ENCODE results near the gene CLMP. TPM values are rescaled to one million over a fixed set of nuclear protein-coding genes. Genes with fewer than 3 reads are reported as not detected.

The CLMP gene
- total RNA-seq, 2 donors from 2014 or later, result 3.3 to 13.2 TPM

- intact Hi-C loops (cut with DNase I), result no loop called here
- H3K9ac ChIP-seq (ENCODE audit: low read depth in 2 of 2, low read length in 2 of 2), result no peak overlapping the region
- no peaks in the 10 kb centered on the region for H3K9me3 ChIP-seq
- H3K27ac ChIP-seq, result no peak overlapping the region
- no peaks in the 10 kb centered on the region for H3K4me1 ChIP-seq
- TF ChIP-seq, protein P1, sequence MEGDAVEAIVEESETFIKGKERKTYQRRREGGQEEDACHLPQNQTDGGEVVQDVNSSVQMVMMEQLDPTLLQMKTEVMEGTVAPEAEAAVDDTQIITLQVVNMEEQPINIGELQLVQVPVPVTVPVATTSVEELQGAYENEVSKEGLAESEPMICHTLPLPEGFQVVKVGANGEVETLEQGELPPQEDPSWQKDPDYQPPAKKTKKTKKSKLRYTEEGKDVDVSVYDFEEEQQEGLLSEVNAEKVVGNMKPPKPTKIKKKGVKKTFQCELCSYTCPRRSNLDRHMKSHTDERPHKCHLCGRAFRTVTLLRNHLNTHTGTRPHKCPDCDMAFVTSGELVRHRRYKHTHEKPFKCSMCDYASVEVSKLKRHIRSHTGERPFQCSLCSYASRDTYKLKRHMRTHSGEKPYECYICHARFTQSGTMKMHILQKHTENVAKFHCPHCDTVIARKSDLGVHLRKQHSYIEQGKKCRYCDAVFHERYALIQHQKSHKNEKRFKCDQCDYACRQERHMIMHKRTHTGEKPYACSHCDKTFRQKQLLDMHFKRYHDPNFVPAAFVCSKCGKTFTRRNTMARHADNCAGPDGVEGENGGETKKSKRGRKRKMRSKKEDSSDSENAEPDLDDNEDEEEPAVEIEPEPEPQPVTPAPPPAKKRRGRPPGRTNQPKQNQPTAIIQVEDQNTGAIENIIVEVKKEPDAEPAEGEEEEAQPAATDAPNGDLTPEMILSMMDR (IDR thresholded peaks at IDR 0.05), result no peak
- H3K4me3 ChIP-seq, result no peak overlapping the region
- no peaks in the 10 kb centered on the region for H3K27me3 ChIP-seq
- H3K36me3 ChIP-seq, result no peaks in the 10 kb centered on the region
- peak; percentile 62 for DNase-seq
Observed at GRCh38 chr11:123179586-123179985, 15.5 kb downstream of the CLMP start.

DNA sequence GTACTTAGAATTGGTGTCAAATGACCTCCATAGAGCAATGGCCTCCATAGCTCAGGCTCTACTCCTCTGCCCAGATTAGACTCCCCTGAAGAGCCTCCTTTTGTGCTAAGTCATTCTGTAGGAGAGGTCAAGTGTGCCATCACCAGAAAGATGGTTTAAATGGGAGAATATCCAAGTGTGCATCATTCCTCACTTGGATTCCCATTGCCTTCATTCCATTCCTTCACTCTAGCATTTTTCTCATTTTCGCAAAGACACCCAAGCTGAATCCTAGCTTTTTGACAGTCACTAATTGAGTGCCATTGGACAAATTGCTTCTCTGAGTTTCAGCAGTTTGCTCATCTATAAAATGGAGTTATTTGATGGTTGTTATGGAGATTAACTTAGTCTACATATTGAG is 16.9 kb downstream of the CLMP start:
- H3K36me3 ChIP-seq, result no peaks in the 10 kb centered on the region
- no peak for DNase-seq
- H3K27ac ChIP-seq, result no peak overlapping the region
- no peaks in the 10 kb centered on the region for H3K9me3 ChIP-seq
- H3K27me3 ChIP-seq, result no peaks in the 10 kb centered on the region
- H3K4me1 ChIP-seq, result no peaks in the 10 kb centered on the region
- no peak overlapping the region for H3K4me3 ChIP-seq
- TF ChIP-seq, protein P1 (IDR thresholded peaks at IDR 0.05), result no peak
- H3K9ac ChIP-seq (ENCODE audit: low read depth in 2 of 2, low read length in 2 of 2), result no peak overlapping the region
- intact Hi-C loops (cut with DNase I), result no loop called here

GRCh38 chr11:123176785-123177184 is 18.3 kb downstream of the CLMP start:
- DNase-seq, result no peak

DNA sequence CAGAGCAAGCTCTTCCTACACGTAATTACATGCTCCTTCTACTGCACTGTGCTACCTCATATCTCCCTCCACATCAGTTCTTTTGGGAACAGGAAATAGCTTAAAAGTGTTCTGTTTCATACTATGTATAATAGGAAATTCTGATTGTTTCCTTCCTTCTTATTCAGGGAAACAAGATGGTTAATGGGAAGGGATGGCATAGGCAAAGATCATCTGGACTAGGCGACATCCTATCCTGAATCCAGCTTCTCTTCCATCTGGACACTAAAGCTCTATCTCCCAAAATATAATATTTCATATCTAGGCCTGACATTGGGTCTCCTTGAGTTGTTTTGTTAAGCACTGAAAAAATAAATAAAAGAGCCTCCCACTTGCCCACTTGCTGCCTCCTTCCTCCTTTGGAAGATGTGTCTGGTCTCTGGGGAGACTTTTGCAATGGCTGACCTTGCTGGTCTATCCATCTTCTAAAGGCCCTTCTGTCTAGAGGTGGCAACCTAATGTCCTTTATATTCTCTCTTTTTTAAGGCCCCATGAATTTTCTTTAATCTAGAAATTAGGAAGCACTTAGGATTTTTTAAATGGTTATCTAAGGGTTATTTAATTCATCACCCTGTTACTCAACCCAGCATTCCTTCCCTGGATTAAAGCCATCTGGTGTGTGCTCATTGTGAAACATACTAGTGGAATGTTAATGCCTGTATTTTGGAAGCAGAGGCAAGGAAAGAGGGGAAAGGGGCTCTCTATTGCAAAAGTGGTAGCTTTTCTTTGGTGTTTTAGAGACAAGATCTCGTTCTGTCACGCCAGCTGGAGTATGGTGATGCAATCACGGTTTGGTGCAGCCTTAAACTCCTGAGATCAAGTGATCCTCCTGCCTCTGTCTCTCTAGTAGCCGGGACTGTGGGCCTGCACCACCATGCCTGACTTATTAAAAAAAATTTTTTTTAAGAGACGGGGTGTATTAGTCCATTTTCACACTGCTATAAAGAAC is 20.6 kb downstream of the CLMP start:
- no peaks in the 10 kb centered on the region for H3K27me3 ChIP-seq
- H3K4me3 ChIP-seq, result no peak overlapping the region
- H3K27ac ChIP-seq, result peak overlapping the region; percentile 50
- no peaks in the 10 kb centered on the region for H3K9me3 ChIP-seq
- DNase-seq, result peak; percentile 32
- no peak overlapping the region for H3K9ac ChIP-seq (ENCODE audit: low read depth in 2 of 2, low read length in 2 of 2)
- intact Hi-C loops (cut with DNase I), result no loop called here
- H3K36me3 ChIP-seq, result no peaks in the 10 kb centered on the region
- TF ChIP-seq, protein P1 (IDR thresholded peaks at IDR 0.05), result no peak
- no peaks in the 10 kb centered on the region for H3K4me1 ChIP-seq

More at GRCh38 chr11:123176785-123177184, 18.3 kb downstream of the CLMP start:
- Histone ChIP-seq H3K36me3 (no peaks in the 10 kb centered on the region), H3K27me3 (no peaks in the 10 kb centered on the region), H3K4me1 (no peaks in the 10 kb centered on the region), H3K4me3 (no peak overlapping the region), H3K27ac (no peak overlapping the region), H3K9ac (ENCODE audit: low read depth in 2 of 2, low read length in 2 of 2) (no peak overlapping the region), H3K9me3 (no peaks in the 10 kb centered on the region)
- intact Hi-C loops (cut with DNase I), result no loop called here
- TF ChIP-seq, protein P1 (IDR thresholded peaks at IDR 0.05), result no peak

DNA sequence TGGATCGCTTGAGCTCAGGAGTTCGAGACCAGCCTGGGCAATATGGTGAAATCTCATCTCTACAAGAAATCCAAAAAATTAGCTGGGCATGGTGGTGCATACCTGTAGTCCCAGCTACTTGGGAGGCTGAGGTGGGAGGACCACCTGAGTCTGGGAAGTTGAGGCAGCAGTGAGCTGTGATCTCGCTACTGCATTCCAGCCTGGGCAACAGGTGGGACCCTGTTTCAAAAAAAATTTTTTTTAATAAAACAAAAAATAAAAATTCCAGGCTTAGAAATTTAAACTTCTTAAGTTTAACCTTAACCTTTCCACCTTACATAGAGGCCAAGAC is 21.2 kb downstream of the CLMP start:
- intact Hi-C loops (cut with DNase I), result no loop called here
- Histone ChIP-seq H3K9ac (ENCODE audit: low read depth in 2 of 2, low read length in 2 of 2) (no peak overlapping the region), H3K4me3 (no peak overlapping the region), H3K4me1 (no peaks in the 10 kb centered on the region), H3K36me3 (no peaks in the 10 kb centered on the region), H3K9me3 (no peaks in the 10 kb centered on the region), H3K27me3 (no peaks in the 10 kb centered on the region), H3K27ac (peak overlapping the region; percentile 11)
- DNase-seq, result no peak
- TF ChIP-seq, protein P1 (IDR thresholded peaks at IDR 0.05), result no peak

All from colonic mucosa (tissue), 4 donors.